Measurements from ENCODE around the gene DEFB113.

- TF ChIP-seq CTCF (IDR thresholded peaks at IDR 0.05) (no peak), POLR2A (IDR thresholded peaks at IDR 0.05) (no peak)
These were observed 3.1 kb downstream of the DEFB113 start for GRCh38 chr6:49966334-49966733.

Measured in esophagus squamous epithelium (tissue), 4 donors.